GM20431 (cell line): ENCODE measurements around the gene SERINC2.
"Not testable (repeated sequence)": the region's sequence is repeated elsewhere in the genome, so short reads cannot be mapped to it uniquely, and the experiment has no call there.

ENCODE experiments used
- in situ Hi-C: fragments of 300-500 bp; cut with MseI, MboI; formaldehyde crosslinking; loops from one replicate; pipeline ENCODE4 v1.15.0; 2020; ENCODE audit warnings: low sequenced_read_pairs; ENCODE audit not compliant: unreplicated experiment

SERINC2 gene

GRCh38 chr1:31445951-31446350, 32.9 kb downstream of the SERINC2 start:
- in situ Hi-C loops: loop anchor here (25.0 kb wide), 1 partner anchor 91 kb away; no protein-coding TSS in a partner anchor

GRCh38 chr1:31447210-31447609, 34.2 kb downstream of the SERINC2 start:
- in situ Hi-C loops: loop anchor here (25.0 kb wide), 1 partner anchor 90 kb away; no protein-coding TSS in a partner anchor

- in situ Hi-C loops: no loop called here
Observed at GRCh38 chr1:31453384-31454079, 40.5 kb downstream of the SERINC2 start.

GRCh38 chr1:31458287-31458896, 45.4 kb downstream of the SERINC2 start:
- in situ Hi-C loops: no loop called here

DNA sequence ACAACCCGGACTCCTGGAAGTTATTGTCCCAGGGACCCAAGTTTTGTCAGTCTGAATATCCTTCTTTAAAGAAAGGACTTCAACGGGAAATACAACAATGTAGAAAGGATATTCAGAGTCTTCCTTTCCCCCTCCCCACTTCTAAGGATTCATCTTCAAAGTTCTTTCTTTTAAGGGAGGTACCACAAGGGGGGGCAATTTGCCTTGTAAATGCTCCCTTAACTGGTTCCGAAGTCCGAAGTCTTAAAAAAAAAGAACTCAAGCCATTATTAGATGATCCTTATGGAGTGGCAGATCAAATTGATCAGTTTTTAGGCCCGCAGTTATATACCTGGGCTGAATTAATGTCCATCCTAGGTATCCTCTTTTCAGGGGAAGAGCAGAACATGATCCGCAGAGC, 47.0 kb downstream of the SERINC2 start:
- in situ Hi-C loops: no loop called here

- in situ Hi-C loops: no loop called here
Observed at GRCh38 chr1:31467005-31467674, 54.1 kb downstream of the SERINC2 start.

- in situ Hi-C loops: no loop called here
Observed at GRCh38 chr1:31470794-31471315, 57.8 kb downstream of the SERINC2 start.

DNA sequence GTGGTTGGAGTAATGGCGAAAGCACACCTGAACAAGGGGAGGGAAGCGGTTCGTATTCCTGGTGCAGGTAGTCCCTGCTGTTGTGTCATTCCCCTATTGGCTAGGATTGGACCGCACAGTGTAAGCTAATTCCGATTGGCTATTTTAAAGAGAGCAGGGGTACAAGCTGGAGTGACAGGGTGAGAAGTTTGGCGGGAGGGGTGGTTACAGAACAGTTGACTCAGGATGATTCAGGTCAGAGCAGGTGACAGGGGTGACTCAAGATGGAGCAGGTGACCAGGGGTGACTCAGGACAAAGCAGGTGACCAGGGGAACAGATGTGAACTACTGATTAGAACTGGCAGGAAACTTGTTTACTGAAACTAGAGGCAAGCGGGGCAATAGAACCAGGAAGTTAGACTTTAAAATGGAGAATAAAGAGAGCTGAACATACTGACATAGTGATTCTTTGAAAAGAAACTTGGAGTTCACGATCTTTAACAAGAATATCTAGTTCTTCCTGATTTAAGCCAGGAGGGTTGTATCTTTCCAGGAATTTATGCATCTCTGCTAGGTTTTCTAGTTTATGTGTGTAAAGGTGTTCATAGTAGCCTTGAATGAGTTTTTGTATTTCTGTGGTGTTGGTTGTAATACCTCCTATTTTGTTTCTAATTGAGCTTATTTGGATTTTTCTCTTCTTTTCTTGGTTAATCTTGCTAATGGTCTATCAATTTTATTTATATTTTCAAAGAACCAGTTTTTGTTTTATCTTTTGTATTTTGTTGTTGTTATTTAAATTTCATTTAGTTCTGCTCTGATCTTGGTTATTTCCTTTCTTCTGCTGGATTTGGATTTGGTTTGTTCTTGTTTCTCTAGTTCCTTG, 58.7 kb downstream of the SERINC2 start:
- in situ Hi-C loops: not testable (repeated sequence)

DNA sequence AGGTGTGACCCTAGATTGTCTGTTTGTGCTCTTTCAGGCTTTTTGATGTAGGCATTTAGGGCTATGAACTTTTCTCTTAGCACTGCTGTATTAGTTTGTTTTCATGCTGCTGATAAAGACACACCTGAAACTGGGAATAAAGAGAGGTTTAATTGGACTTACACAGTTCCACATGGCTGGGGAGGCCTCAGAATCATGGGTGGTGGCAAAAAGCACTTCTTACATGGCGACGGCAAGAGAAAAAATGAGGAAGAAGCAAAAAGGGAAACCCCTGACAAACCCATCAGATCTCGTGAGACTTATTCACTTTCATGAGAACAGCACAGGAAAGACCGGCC, 59.3 kb downstream of the SERINC2 start:
- in situ Hi-C loops: not testable (repeated sequence)

GRCh38 chr1:31472673-31473072, 59.7 kb downstream of the SERINC2 start:
- in situ Hi-C loops: not testable (repeated sequence)

DNA sequence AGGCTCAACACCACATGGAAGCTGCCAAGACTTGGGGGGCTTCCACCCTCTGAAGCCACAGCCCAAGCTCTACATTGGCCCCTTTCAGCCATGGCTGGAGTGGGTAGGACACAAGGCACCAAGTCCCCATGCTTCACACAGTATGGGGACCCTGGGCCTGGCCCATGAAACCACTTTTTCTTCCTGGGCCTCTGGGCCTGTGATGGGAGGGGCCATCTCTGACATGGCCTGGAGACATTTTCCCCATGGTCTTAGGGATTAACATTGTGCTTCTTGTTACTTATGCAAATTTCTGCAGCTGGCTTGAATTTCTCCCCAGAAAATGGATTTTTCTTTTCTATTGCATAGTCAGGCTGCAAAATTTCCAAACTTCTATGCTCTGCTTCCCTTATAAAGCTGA, 60.5 kb downstream of the SERINC2 start:
- in situ Hi-C loops: not testable (repeated sequence)

- in situ Hi-C loops: not testable (repeated sequence)
Observed at GRCh38 chr1:31474567-31474966, 61.6 kb downstream of the SERINC2 start.

DNA sequence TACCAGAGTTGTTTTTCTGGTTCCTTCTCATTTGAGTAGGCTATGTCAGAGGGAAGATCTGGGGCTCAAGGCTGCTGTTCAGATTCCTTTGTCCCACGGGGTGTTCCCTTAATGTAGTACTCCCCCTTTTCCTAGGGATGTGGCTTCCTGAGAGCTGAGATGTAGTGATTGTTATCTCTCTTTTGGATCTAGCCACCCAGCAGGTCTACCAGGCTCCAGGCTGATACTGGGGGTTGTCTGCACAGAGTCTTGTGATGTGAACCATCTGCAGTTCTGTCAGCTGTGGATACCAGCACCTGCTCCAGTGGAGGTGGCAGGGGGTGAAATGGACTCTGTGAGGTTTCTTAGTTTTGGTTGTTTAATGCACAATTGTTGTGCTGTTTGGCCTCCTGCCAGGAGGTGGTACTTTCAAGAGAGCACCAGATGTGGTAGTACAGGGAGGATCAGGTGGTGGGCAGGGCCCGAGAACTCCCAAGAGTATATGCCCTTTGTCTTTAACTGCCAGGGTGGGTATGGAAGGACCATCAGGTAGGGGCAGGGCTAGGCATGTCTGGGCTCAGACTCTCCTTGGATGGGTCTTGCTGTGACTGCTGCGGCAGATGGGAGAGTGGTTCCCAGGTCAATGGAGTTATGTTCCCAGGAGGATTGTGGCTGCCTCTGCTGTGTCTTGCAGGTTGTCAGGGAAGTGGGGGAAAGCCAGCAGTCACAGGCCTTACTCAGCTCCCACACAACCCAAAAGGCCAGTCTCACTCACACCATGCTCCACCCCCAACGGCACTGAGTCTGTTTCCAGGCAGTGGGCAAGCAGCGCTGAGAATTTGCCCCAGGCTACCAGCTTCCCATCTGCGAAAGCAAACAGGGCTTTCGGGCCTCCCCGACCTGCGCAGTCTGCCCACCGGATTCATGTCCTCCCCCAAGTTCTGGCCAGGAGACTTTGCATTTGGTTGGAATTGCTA, 64.2 kb downstream of the SERINC2 start:
- in situ Hi-C loops: no loop called here

DNA sequence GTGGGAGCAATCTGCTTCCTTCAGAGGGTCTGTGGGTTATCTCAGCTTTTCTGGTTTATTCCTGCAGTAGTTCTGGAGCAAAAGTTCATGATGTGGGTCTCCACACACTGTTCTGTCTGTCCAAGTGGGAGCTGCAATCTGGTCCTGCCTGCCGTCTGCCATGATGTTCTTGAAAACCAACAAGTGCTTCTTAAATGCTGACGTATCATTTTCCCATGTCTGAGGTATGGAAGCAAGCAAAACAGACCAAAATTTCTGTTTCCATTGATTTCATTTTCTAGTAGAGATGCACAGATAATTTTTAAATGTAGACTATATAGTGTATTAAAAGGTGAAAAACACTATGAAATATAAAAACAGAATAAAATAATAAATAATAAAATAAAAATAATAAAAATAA, 65.2 kb downstream of the SERINC2 start:
- in situ Hi-C loops: no loop called here

DNA sequence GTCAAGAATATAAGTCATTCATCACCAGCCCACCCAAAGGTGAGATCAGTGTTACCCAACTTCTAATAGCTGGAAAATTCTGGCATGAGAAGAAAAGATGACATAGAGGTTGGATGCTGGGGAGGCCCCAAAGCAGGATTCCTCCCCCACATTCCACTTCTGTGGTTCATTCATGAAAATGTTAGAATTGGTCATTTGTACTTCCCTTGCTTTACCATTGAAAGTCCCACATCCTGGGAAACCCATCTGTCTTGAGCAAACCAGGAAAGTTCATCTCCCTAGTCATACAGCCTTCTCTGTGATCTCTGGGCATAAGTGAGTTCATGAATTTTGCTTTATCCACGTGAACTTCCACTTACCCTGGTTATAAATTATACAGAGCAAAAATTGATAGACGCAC, 66.8 kb downstream of the SERINC2 start:
- in situ Hi-C loops: no loop called here

DNA sequence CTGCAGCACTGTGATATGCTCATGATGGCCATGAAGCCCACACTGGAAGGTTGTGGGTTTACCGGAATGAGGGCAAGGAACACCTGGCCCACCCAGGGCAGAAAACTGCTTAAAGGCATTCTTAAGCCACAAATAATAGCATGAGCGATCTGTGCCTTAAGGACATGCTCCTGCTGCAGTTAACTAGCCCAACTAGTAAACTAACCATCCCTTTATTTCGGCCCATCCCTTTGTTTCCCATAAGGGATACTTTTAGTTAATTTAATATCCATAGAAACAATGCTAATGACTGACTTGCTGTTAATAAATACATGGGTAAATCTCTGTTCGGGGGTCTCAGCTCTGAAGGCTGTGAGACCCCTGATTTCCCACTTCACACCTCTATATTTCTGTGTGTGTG, 67.4 kb downstream of the SERINC2 start:
- in situ Hi-C loops: not testable (repeated sequence)

GRCh38 chr1:31482482-31483011, 69.5 kb downstream of the SERINC2 start:
- in situ Hi-C loops: no loop called here

DNA sequence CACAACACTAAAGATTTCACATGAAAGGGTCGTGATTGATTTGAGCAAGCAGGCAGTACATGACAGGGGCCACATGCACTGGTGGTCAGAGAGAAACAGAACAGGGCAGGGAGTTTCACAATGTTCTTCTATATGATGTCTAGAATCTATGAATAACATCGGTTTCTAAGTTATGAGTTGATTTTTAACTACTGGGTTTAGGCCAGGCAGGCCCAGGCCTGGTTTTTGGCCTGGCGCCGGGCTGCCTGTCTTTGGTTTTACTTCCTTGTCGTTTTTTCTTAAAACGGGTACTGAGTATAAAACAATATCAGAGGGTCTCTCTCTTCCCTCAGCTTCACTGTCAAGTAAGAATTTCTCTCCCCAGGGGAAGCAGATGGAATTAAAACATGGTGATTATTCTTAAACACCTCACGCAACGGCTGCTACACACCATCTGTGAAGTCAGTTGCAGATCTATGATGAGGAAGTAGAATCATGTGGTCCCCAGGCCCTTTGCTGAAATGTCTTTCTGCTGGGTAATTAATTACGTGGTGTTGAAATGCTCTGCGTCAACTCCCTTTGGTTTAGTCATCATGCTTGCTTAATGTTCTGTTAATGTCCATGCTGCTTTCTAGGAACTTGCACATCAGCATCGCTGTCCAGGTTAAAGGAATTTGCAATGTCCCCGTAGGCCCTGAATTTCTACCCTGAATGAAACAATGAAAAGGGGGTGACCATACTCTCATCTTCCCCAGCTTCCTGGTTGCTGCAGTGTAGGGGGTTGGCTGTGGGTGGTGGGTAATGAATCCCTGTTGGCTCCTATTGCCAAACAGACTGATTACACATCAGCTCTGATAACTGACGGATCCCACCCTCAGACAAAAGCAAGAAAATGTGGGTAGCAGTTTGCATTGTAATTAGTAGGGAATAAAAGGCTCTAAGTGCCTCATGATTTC, 70.3 kb downstream of the SERINC2 start:
- in situ Hi-C loops: no loop called here
